A549 (cell line): ENCODE data around the gene PRMT9. TPM values are rescaled to one million over a fixed set of nuclear protein-coding genes. Genes with fewer than 3 reads are reported as not detected.

Experiments used
- ATAC-seq, 2 experiments: fragments of 200-7000 bp in 1 of 2; fragments of >200 bp in 1 of 2; cut with Nextera tagmentation in 1 of 2; cut with Tn5 transposase in 1 of 2; 3 replicates each; pipeline versions ENCODE4 v1.8.0 to v1.9.1; 2018 to 2020; ENCODE audit warnings: mild to moderate bottlenecking in 1 of 2, moderate library complexity in 1 of 2
- CTCF ChIA-PET: fragments of 300-600 bp; sonication (Branson Sonifier 250); formaldehyde crosslinking; extraction: SDS; loops from one replicate; lab custom pipeline; 2021; ENCODE audit warnings: antibody characterized with exemption, inconsistent platforms; lab: Yijun Ruan, JAX
- POLR2A ChIA-PET: fragments of 350-600 bp; formaldehyde crosslinking; extraction: SDS; loops from one replicate; lab custom pipeline; 2021; ENCODE audit warnings: antibody characterized with exemption, inconsistent platforms; lab: Yijun Ruan, JAX
- DNase-seq, 2 experiments: peaks; one replicate each; pipeline versions ENCODE4 v3.0.0 to v3.0.0-alpha.2; 2011 to 2016; ENCODE audit warnings: low read depth in 1 of 2, low spot score in 1 of 2
- FAIRE-seq: peaks from 2 replicates; lab custom pipeline; 2011; peaks lifted over from hg19 to GRCh38; lab: Jason Lieb, UNC
- H3K27ac ChIP-seq, 2 experiments: fragments of >200 bp; sonication (Bioruptor Twin); formaldehyde crosslinking; 3 replicates each; pipeline ENCODE4 v1.5.1; 2016 to 2017
- H3K4me1 ChIP-seq: fragments of >200 bp; sonication (Bioruptor Twin); formaldehyde crosslinking; 3 replicates; pipeline ENCODE4 v1.6.1; 2016
- H3K4me2 ChIP-seq: fragments of >200 bp; sonication (Bioruptor Twin); formaldehyde crosslinking; 3 replicates; pipeline ENCODE4 v1.6.1; 2016
- H3K4me3 ChIP-seq: fragments of >200 bp; sonication (Bioruptor Twin); formaldehyde crosslinking; 3 replicates; pipeline ENCODE4 v1.5.1; 2016
- H3K9me3 ChIP-seq: fragments of >200 bp; sonication (Bioruptor Twin); formaldehyde crosslinking; 3 replicates; pipeline ENCODE4 v1.6.1; 2016
- SREBF2 ChIP-seq: fragments of 450-650 bp; IDR thresholded peaks from 2 replicates; pipeline ENCODE4 v1.6.1; 2014; ENCODE audit warnings: mild to moderate bottlenecking, moderate library complexity
- WGBS: methylation state at CpG from one replicate; pipeline ENCODE4 v1.1.6; 2017; ENCODE audit errors: missing lambda C conversion rate; 5-methylcytosine and 5-hydroxymethylcytosine counted together
- polyA plus RNA-seq, 4 experiments: library from polyadenylated mRNA; depleted of rRNA in 3 of 4; stranded (reverse); fragments of >200 nt; fragmentation: RNase III in 1 of 4; extraction: RNeasy Plus Mini Kit Qiagen cat#74134 plus additional on column Dnase treatment in 1 of 4; gene quantifications; 2 replicates in 3 of 4; 3 replicates in 1 of 4; pipeline ENCODE4 v1.2.3, GENCODE V29; 2011 to 2017

Gene PRMT9
- polyA plus RNA-seq, 2 of the 4 experiments (the other 2 are of a cell fraction), result 2.8 to 6.3 TPM

- no peak for DNase-seq
Measured at GRCh38 chr4:147589586-147589985, 94.4 kb downstream of the PRMT9 start.

More at GRCh38 chr4:147589586-147589985, 94.4 kb downstream of the PRMT9 start:
- Histone ChIP-seq H3K9me3 (no peaks in the 10 kb centered on the region), H3K4me1 (peaks cover 7% of the 10 kb centered on the region; the same call in 1 of the 3 replicates), H3K4me2 (0 out of 3 replicates have a peak overlapping the region, but pooled peaks have one; percentile 14), H3K27ac (0 out of 6 replicates have a peak overlapping the region, but pooled peaks of 1 of the 2 experiments have one; percentile 28), H3K4me3 (no peak overlapping the region)
- no peak for FAIRE-seq
- WGBS, result 39% methylated on average over 1 of the region's 1 CpG
- CTCF ChIA-PET, result interaction anchor here (0.6 to 3.1 kb wide), 33 partner anchors 9 to 845 kb away, joined by 3 to 33 read pairs (median 4); no protein-coding TSS in a partner anchor
- no peak for TF ChIP-seq SREBF2
- POLR2A ChIA-PET, result no interaction called here
- no peak for ATAC-seq

Other genes starting within 250 kb of the PRMT9 start
- 0.37 and 0.40 TPM in 2 replicates for gene EDNRA, start 203.1 kb downstream of the PRMT9 start, polyA plus RNA-seq (2011; rRNA removed)
- gene EDNRA, start 203.1 kb downstream of the PRMT9 start, polyA plus RNA-seq (2017; fragmentation: RNase III; extraction: RNeasy Plus Mini Kit Qiagen cat#74134 plus additional on column Dnase treatment), result 0.09 to 0.17 TPM (median 0.16 TPM) in 3 replicates
- 25.2 and 30.5 TPM in 2 replicates for gene TMEM184C, start 66.8 kb downstream of the PRMT9 start, polyA plus RNA-seq (2011; rRNA removed)
- gene TMEM184C, start 66.8 kb downstream of the PRMT9 start, polyA plus RNA-seq (2017; fragmentation: RNase III; extraction: RNeasy Plus Mini Kit Qiagen cat#74134 plus additional on column Dnase treatment), result 17.4 to 17.6 TPM (median 17.6 TPM) in 3 replicates
- gene ARHGAP10, start 47.9 kb upstream of the PRMT9 start, polyA plus RNA-seq (2011; rRNA removed), result 6.0 and 7.2 TPM in 2 replicates
- 7.0 to 8.1 TPM (median 7.5 TPM) in 3 replicates for gene ARHGAP10, start 47.9 kb upstream of the PRMT9 start, polyA plus RNA-seq (2017; fragmentation: RNase III; extraction: RNeasy Plus Mini Kit Qiagen cat#74134 plus additional on column Dnase treatment)